Skeletal muscle tissue (tissue), 4 donors: Measurements from ENCODE around the gene ANAPC7. TPM values are rescaled to one million over a fixed set of nuclear protein-coding genes. Genes with fewer than 3 reads are reported as not detected.
"Not testable (repeated sequence)": the region's sequence is repeated elsewhere in the genome, so short reads cannot be mapped to it uniquely, and the experiment has no call there.

ENCODE experiments used
- H3K27ac ChIP-seq: one replicate; pipeline ENCODE4 v1.7.0; 2013; ENCODE audit warnings: mild to moderate bottlenecking, low read depth, low read length, inconsistent platforms
- H3K27me3 ChIP-seq, 3 donors: one replicate each; pipeline ENCODE4 v1.7.0; 2013; ENCODE audit warnings: low read length in 3 of 3; ENCODE audit not compliant: control insufficient read depth in 3 of 3, insufficient read depth in 3 of 3
- H3K36me3 ChIP-seq, 3 donors: one replicate each; pipeline ENCODE4 v1.7.0; 2013; ENCODE audit warnings: low read length in 3 of 3; ENCODE audit not compliant: control insufficient read depth in 3 of 3, insufficient read depth in 3 of 3
- H3K4me1 ChIP-seq, 3 donors: one replicate each; pipeline ENCODE4 v1.7.0; 2013; ENCODE audit warnings: low read length in 3 of 3, mild to moderate bottlenecking in 3 of 3; ENCODE audit not compliant: control insufficient read depth in 3 of 3, insufficient read depth in 3 of 3
- H3K4me3 ChIP-seq, 3 donors: one replicate each; pipeline ENCODE4 v1.7.0; 2013; ENCODE audit warnings: low read length in 3 of 3
- H3K9ac ChIP-seq, 3 donors: one replicate each; pipeline ENCODE4 v1.7.0; 2013; ENCODE audit warnings: low read length in 3 of 3, mild to moderate bottlenecking in 3 of 3, moderate library complexity in 2 of 3, low read depth in 1 of 3
- H3K9me3 ChIP-seq, 3 donors: one replicate each; pipeline ENCODE4 v1.7.0; 2013; ENCODE audit warnings: low read length in 3 of 3; ENCODE audit not compliant: control insufficient read depth in 3 of 3
- total RNA-seq: library from RNA; depleted of rRNA; stranded (reverse); fragments of >200 nt; gene quantifications from one replicate; pipeline ENCODE4 v1.2.3, GENCODE V29; 2014
- donor health status: Osteomylitis.

ANAPC7 gene
- total RNA-seq, 1 donor from 2014 or later: 38.6 TPM

- not testable (repeated sequence) for H3K4me3 ChIP-seq, H3K27me3 ChIP-seq, H3K9me3 ChIP-seq, H3K9ac ChIP-seq
- Histone ChIP-seq H3K36me3 (peaks cover 39 to 59% (median 59%) of the 10 kb centered on the region in 3 donors), H3K27ac (peak overlapping the region; percentile 50), H3K4me1 (peaks cover 16 to 22% (median 20%) of the 10 kb centered on the region in 3 donors)
These were observed 25.2 kb downstream of the ANAPC7 start for GRCh38 chr12:110378131-110378790.

GRCh38 chr12:110373962-110374611 is 29.4 kb downstream of the ANAPC7 start:
- Histone ChIP-seq H3K4me3 (peak overlapping the region in 2 of 3 donors; percentile 18 to 29), H3K4me1 (peaks cover 24 to 35% (median 30%) of the 10 kb centered on the region in 3 donors), H3K36me3 (peaks cover 35 to 59% (median 48%) of the 10 kb centered on the region in 3 donors), H3K27me3 (no peaks in the 10 kb centered on the region), H3K27ac (peak overlapping the region; percentile 49), H3K9ac (peak overlapping the region in 1 of 3 donors; percentile 62), H3K9me3 (no peaks in the 10 kb centered on the region)

GRCh38 chr12:110373425-110373824 is 30.1 kb downstream of the ANAPC7 start:
- H3K9ac ChIP-seq: peak overlapping the region in 1 of 3 donors; percentile 62

GRCh38 chr12:110373025-110373424 is 30.5 kb downstream of the ANAPC7 start:
- Histone ChIP-seq H3K9me3 (no peaks in the 10 kb centered on the region), H3K36me3 (peaks cover 32 to 51% (median 42%) of the 10 kb centered on the region in 3 donors), H3K9ac (peak overlapping the region in 1 of 3 donors; percentile 62), H3K27me3 (no peaks in the 10 kb centered on the region), H3K27ac (peak overlapping the region; percentile 49), H3K4me1 (peaks cover 23 to 38% (median 32%) of the 10 kb centered on the region in 3 donors), H3K4me3 (no peak overlapping the region)

More at GRCh38 chr12:110373425-110373824, 30.1 kb downstream of the ANAPC7 start:
- Histone ChIP-seq H3K4me1 (peaks cover 23 to 38% (median 32%) of the 10 kb centered on the region in 3 donors), H3K4me3 (no peak overlapping the region), H3K36me3 (peaks cover 33 to 54% (median 45%) of the 10 kb centered on the region in 3 donors), H3K27ac (peak overlapping the region; percentile 49), H3K9me3 (no peaks in the 10 kb centered on the region), H3K27me3 (no peaks in the 10 kb centered on the region)

GRCh38 chr12:110372056-110372425 is 31.5 kb downstream of the ANAPC7 start:
- no peaks in the 10 kb centered on the region for H3K27me3 ChIP-seq
- H3K4me1 ChIP-seq: peaks cover 23 to 38% (median 32%) of the 10 kb centered on the region in 3 donors
- H3K9me3 ChIP-seq: no peaks in the 10 kb centered on the region
- H3K4me3 ChIP-seq: no peak overlapping the region
- H3K9ac ChIP-seq: peak overlapping the region in 2 of 3 donors; percentile 20 to 40
- H3K36me3 ChIP-seq: peaks cover 32 to 42% (median 34%) of the 10 kb centered on the region in 3 donors
- H3K27ac ChIP-seq: no peak overlapping the region

- peak overlapping the region in 2 of 3 donors; percentile 20 to 40 for H3K9ac ChIP-seq
- H3K9me3 ChIP-seq: no peaks in the 10 kb centered on the region
- peaks cover 32 to 42% (median 34%) of the 10 kb centered on the region in 3 donors for H3K36me3 ChIP-seq
- no peak overlapping the region for H3K27ac ChIP-seq
- no peak overlapping the region for H3K4me3 ChIP-seq
- H3K27me3 ChIP-seq: no peaks in the 10 kb centered on the region
- peaks cover 23 to 38% (median 32%) of the 10 kb centered on the region in 3 donors for H3K4me1 ChIP-seq
These were observed 32.0 kb downstream of the ANAPC7 start for GRCh38 chr12:110371408-110372055.

- H3K36me3 ChIP-seq: peaks cover 28 to 37% (median 29%) of the 10 kb centered on the region in 3 donors
- no peak overlapping the region for H3K27ac ChIP-seq
- H3K4me1 ChIP-seq: peaks cover 23 to 38% (median 32%) of the 10 kb centered on the region in 3 donors
- no peak overlapping the region for H3K4me3 ChIP-seq
- no peaks in the 10 kb centered on the region for H3K9me3 ChIP-seq
- H3K27me3 ChIP-seq: no peaks in the 10 kb centered on the region
- H3K9ac ChIP-seq: no peak overlapping the region
These were observed 32.7 kb downstream of the ANAPC7 start for GRCh38 chr12:110370732-110371231.

- Histone ChIP-seq H3K4me1 (peaks cover 23 to 38% (median 32%) of the 10 kb centered on the region in 3 donors), H3K4me3 (no peak overlapping the region), H3K27me3 (no peaks in the 10 kb centered on the region), H3K36me3 (peaks cover 22 to 29% (median 22%) of the 10 kb centered on the region in 3 donors), H3K9ac (no peak overlapping the region), H3K27ac (no peak overlapping the region), H3K9me3 (no peaks in the 10 kb centered on the region)
These were observed 33.5 kb downstream of the ANAPC7 start for GRCh38 chr12:110369992-110370391.

GRCh38 chr12:110367181-110367864 is 36.2 kb downstream of the ANAPC7 start:
- Histone ChIP-seq H3K36me3 (peaks cover 10 to 16% (median 15%) of the 10 kb centered on the region in 3 donors), H3K27ac (peak overlapping the region; percentile 23), H3K4me3 (no peak overlapping the region), H3K9me3 (no peaks in the 10 kb centered on the region), H3K27me3 (no peaks in the 10 kb centered on the region), H3K9ac (no peak overlapping the region), H3K4me1 (peaks cover 7 to 16% (median 14%) of the 10 kb centered on the region in 3 donors)
